DOHH2 (cell line): ENCODE measurements around the gene RAC2.

Source experiments
- H3F3A ChIP-seq: fragments of 200-600 bp; sonication (generic), shearing (Covaris generic); 2 replicates; pipeline ENCODE4 v1.6.0; 2016; ENCODE audit warnings: antibody characterized with exemption, mild to moderate bottlenecking; ENCODE audit not compliant: control insufficient read depth, insufficient read depth
- H3K27ac ChIP-seq: fragments of 200-600 bp; sonication (generic); 2 replicates; pipeline ENCODE4 v1.5.1; 2014; ENCODE audit warnings: low read depth, mild to moderate bottlenecking, low read length, moderate library complexity
- H3K27me3 ChIP-seq: fragments of 200-600 bp; sonication (generic); 2 replicates; pipeline ENCODE4 v1.6.1; 2014; ENCODE audit warnings: mild to moderate bottlenecking, low read length, mixed read lengths; ENCODE audit not compliant: control insufficient read depth
- H3K36me3 ChIP-seq: fragments of 200-600 bp; sonication (generic); 2 replicates; pipeline ENCODE4 v1.6.1; 2014; ENCODE audit warnings: mild to moderate bottlenecking, low read length, moderate library complexity, mixed read lengths; ENCODE audit not compliant: control insufficient read depth
- H3K4me1 ChIP-seq: fragments of 200-600 bp; sonication (generic); 2 replicates; pipeline ENCODE4 v1.6.1; 2014; ENCODE audit warnings: mild to moderate bottlenecking, low read length, mixed read lengths; ENCODE audit not compliant: control insufficient read depth
- H3K4me2 ChIP-seq: fragments of 200-600 bp; sonication (generic); 2 replicates; pipeline ENCODE4 v1.6.0; 2014; ENCODE audit warnings: mild to moderate bottlenecking, low read length, moderate library complexity
- H3K4me3 ChIP-seq: fragments of 200-600 bp; sonication (generic); 2 replicates; pipeline ENCODE4 v1.5.1; 2014; ENCODE audit warnings: mild to moderate bottlenecking, low read length, mixed read lengths
- H3K79me2 ChIP-seq: fragments of 200-600 bp; sonication (generic); 2 replicates; pipeline ENCODE4 v1.6.1; 2014; ENCODE audit warnings: mild to moderate bottlenecking, low read length, mixed read lengths; ENCODE audit not compliant: control insufficient read depth
- H3K9me2 ChIP-seq: fragments of 200-600 bp; sonication (generic); replicated peaks from 2 replicates; pipeline ENCODE4 v1.6.1; 2014; ENCODE audit warnings: mild to moderate bottlenecking, low read length, mixed read lengths; ENCODE audit not compliant: control insufficient read depth
- H3K9me3 ChIP-seq: fragments of 200-600 bp; sonication (generic); 2 replicates; pipeline ENCODE4 v1.6.1; 2014; ENCODE audit warnings: antibody characterized with exemption, low read length, mixed read lengths; ENCODE audit not compliant: control insufficient read depth, insufficient read depth
- H4K20me1 ChIP-seq: fragments of 200-600 bp; sonication (generic); 2 replicates; pipeline ENCODE4 v1.6.0; 2014; ENCODE audit warnings: low read depth, mild to moderate bottlenecking, antibody characterized with exemption, low read length, moderate library complexity; ENCODE audit not compliant: control insufficient read depth, insufficient read depth
- CTCF ChIP-seq: fragments of 200-600 bp; sonication (generic); IDR thresholded peaks from one replicate; pipeline ENCODE4 v1.5.1; 2014; ENCODE audit warnings: antibody characterized with exemption, mild to moderate bottlenecking, low read depth, low read length; ENCODE audit not compliant: poor library complexity, severe bottlenecking
- EZH2phosphoT487 ChIP-seq: fragments of 200-600 bp; sonication (generic); IDR thresholded peaks from 2 replicates; pipeline ENCODE4 v1.6.1; 2017; ENCODE audit warnings: borderline replicate concordance, mild to moderate bottlenecking, antibody characterized with exemption, low read length, moderate library complexity, mixed read lengths

Gene RAC2

GRCh38 chr22:37277384-37277783 lies 33.3 kb upstream of the RAC2 start:
- Histone ChIP-seq H3F3A (peaks cover 6% of the 10 kb centered on the region; the same call in 1 of the 2 replicates), H3K4me1 (peaks cover 78% of the 10 kb centered on the region)
- TF ChIP-seq EZH2phosphoT487, result no peak
- TF ChIP-seq CTCF, result no peak

GRCh38 chr22:37276776-37277175 lies 32.7 kb upstream of the RAC2 start:
- no peaks in the 10 kb centered on the region for H4K20me1 ChIP-seq
- H3K79me2 ChIP-seq, result no peaks in the 10 kb centered on the region
- H3F3A ChIP-seq, result peaks cover 8% of the 10 kb centered on the region; the same call in 1 of the 2 replicates
- no peak overlapping the region for H3K27ac ChIP-seq
- H3K27me3 ChIP-seq, result no peaks in the 10 kb centered on the region
- TF ChIP-seq CTCF (no peak), EZH2phosphoT487 (no peak)
- no peak overlapping the region for H3K4me3 ChIP-seq
- no peak overlapping the region for H3K4me2 ChIP-seq
- no peaks in the 10 kb centered on the region for H3K36me3 ChIP-seq
- H3K9me3 ChIP-seq, result no peaks in the 10 kb centered on the region
- H3K9me2 ChIP-seq, result no peaks in the 10 kb centered on the region
- peaks cover 72% of the 10 kb centered on the region for H3K4me1 ChIP-seq

More at GRCh38 chr22:37277384-37277783, 33.3 kb upstream of the RAC2 start:
- Histone ChIP-seq H3K36me3 (no peaks in the 10 kb centered on the region), H3K79me2 (peaks cover 4% of the 10 kb centered on the region), H3K27me3 (no peaks in the 10 kb centered on the region), H3K9me2 (no peaks in the 10 kb centered on the region), H3K4me2 (no peak overlapping the region), H3K27ac (no peak overlapping the region), H4K20me1 (no peaks in the 10 kb centered on the region), H3K9me3 (no peaks in the 10 kb centered on the region), H3K4me3 (no peak overlapping the region)

- no peak for TF ChIP-seq CTCF
- TF ChIP-seq EZH2phosphoT487, result no peak
- Histone ChIP-seq H3K4me2 (peak overlapping the region; percentile 63; the same call in 1 of the 2 replicates), H3F3A (peaks cover 4% of the 10 kb centered on the region; the same call in 1 of the 2 replicates), H4K20me1 (no peaks in the 10 kb centered on the region), H3K9me3 (no peaks in the 10 kb centered on the region), H3K4me1 (peaks cover 75% of the 10 kb centered on the region), H3K27ac (no peak overlapping the region), H3K9me2 (no peaks in the 10 kb centered on the region), H3K4me3 (no peak overlapping the region), H3K79me2 (no peaks in the 10 kb centered on the region), H3K36me3 (no peaks in the 10 kb centered on the region), H3K27me3 (no peaks in the 10 kb centered on the region)
These were observed 31.6 kb upstream of the RAC2 start for GRCh38 chr22:37275622-37276021.
